Measurements from ENCODE around the gene NFKB2. TPM values are rescaled to one million over a fixed set of nuclear protein-coding genes. Genes with fewer than 3 reads are reported as not detected.

Gene NFKB2
- total and polyA plus RNA-seq, 2 of the 8 experiments (the other 6 are each of a cell fraction or from before 2014, with no cell fraction given), result 20.4 to 31.4 TPM

DNA sequence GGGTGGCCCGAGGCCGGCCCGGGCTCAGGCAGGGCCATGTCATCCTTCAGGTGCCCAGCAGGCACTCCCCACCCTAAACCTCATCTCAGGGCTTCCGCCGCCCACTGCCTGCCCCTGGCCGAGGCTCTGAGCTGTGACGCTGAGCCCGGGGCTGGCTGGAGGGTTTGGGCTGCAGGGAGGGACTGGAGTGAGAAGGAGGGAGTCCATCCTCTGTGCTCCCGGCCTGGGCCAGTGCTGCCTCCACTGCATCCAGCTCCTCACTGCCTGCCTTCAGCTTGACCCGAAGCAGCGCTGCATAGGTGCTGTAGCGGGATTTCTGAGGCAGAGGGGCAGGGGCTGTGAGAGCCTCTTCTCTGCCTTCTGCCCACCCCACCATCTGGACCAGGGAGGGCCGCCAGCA, 7.6 kb downstream of the NFKB2 start (continued):
- no peak for TF ChIP-seq NANOG (IDR thresholded peaks at IDR 0.05; ENCODE audit: insufficient read depth, low read depth, low read length, poor library complexity, severe bottlenecking)
- TF ChIP-seq BCL11A (IDR thresholded peaks at IDR 0.05; ENCODE audit: low read depth in 2 of 2, low read length in 2 of 2), result no peak
- TF ChIP-seq SP1 (IDR thresholded peaks at IDR 0.05; ENCODE audit: low read depth, low read length), result no peak
- no peak for TF ChIP-seq EGR1 (IDR thresholded peaks at IDR 0.05; ENCODE audit: borderline replicate concordance, low read depth, low read length)
- TF ChIP-seq EP300 (IDR thresholded peaks at IDR 0.05; ENCODE audit: borderline replicate concordance in 1 of 2, low read depth in 2 of 2, low read length in 2 of 2), result no peak
- TF ChIP-seq POLR2A (IDR thresholded peaks at IDR 0.05; ENCODE audit: control extremely low read depth in 1 of 2, low read depth in 2 of 2, low read length in 2 of 2), result no peak
- TF ChIP-seq KDM1A (IDR thresholded peaks at IDR 0.05; ENCODE audit: borderline replicate concordance, low read length), result no peak
- no peak for TF ChIP-seq SRF (IDR thresholded peaks at IDR 0.05; ENCODE audit: low read depth, low read length)
- TF ChIP-seq CREB1 (IDR thresholded peaks at IDR 0.05), result no peak
- TF ChIP-seq, protein P1, sequence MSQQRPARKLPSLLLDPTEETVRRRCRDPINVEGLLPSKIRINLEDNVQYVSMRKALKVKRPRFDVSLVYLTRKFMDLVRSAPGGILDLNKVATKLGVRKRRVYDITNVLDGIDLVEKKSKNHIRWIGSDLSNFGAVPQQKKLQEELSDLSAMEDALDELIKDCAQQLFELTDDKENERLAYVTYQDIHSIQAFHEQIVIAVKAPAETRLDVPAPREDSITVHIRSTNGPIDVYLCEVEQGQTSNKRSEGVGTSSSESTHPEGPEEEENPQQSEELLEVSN (IDR thresholded peaks at IDR 0.05), result no peak
